GF-D8 (cell line): ENCODE measurements around the gene SMARCD3.

Source experiments
- DNase-seq: peaks from one replicate; lab custom pipeline; 2025; lab: John Stamatoyannopoulos, UW

Gene SMARCD3

DNA sequence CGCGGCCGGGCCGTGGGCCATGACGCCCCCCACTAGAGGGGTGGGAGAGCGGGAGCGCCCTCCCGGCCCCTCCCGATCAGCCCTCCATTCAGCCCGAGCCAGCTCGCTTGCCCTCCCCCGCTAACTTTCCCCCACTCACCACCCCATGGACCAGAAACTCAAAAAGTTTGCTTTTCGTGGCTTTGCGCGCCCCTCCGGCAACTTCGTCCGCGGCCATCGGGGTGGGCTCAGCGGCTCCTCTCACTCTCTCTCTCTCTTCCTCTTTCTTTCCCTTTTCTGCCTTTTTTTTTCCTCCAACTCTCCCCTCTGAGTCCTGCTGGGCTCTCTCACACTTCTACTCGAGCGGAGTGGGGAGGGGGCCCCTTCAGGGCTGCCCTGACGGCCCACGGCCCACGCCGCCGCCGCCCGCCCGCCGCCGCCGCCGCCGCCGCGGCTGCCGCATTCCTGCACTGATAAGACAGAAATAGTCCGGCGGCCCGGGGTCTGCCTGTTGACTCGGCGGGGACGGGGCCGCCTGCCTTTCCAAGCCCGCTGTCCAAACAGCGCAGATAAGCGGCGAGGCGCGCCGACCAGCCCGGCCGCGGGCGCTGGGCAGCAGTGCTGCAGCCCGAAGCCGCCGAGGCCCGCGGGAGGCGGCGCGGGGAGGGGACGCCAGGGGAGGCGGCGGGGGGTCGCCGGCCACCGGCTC, at the start of gene SMARCD3:
Gene SMARCD3, minus strand, starts transcription at position 349 of the 688 bp plus-strand sequence. Its CDS starts 132 bp downstream, at position 217.
- no peak for DNase-seq

DNA sequence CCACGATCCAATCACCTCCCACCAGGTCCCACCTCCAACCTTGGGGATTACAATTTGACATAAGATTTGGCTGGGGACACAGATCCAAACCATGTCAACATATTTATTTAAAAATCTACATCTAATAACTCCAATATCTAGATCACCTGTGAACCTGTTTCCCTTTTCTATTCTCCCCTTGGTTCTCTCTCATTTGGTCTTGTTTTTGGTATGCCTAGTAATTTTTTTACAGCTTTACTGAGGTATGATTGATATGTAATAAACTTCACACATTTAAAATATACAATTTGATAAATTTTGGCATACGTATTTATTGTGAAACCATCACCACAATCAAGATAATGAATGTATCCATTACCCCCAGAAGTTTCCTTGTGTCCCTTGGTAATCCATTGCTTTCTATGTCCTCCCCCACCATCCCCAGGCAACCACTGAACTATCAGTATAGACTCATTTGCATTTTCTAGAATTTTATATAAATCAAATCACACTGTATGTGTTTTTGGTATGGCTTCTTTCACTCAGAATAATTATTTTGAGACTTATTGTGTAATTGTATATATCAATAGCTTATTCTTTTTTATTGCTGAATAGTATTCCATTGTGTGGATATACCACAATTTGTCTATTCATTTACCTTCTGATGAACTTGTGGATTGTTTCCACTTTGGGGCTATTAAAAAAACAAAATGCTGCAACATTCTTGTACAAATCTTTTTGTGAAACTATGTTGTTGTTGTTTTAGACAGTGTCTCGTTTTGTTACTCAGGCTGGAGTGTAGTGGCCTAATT, 47.9 kb upstream of the SMARCD3 start:
- DNase-seq: no peak

- DNase-seq: no peak
Measured at GRCh38 chr7:151292850-151293249, 44.4 kb upstream of the SMARCD3 start.

DNA sequence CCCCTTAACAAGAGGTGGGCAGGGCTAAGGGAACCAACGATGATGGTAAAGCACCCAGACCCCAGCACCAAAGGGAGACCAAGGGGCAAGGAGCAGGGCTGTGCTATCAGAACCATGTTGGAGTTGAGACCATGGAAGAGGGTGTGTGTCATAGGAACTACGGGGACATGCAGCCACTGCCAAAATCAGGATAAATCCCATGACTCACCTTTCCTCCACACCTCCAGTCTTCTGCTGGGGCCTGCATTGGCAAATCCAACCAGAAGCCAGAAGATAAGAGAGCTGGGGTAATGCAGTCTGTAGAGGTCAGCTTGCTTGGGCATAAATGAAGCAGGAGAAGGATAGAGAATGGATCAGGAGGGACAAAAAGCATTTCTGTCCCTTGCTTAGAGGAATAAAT, 42.7 kb upstream of the SMARCD3 start:
- no peak for DNase-seq

GRCh38 chr7:151290355-151290760, 41.9 kb upstream of the SMARCD3 start:
- no peak for DNase-seq

- DNase-seq: no peak
Measured at GRCh38 chr7:151289891-151290290, 41.4 kb upstream of the SMARCD3 start.

GRCh38 chr7:151286148-151286547, 37.7 kb upstream of the SMARCD3 start:
- DNase-seq: no peak

- no peak for DNase-seq
Measured at GRCh38 chr7:151283302-151283701, 34.8 kb upstream of the SMARCD3 start.

GRCh38 chr7:151282111-151282510, 33.6 kb upstream of the SMARCD3 start:
- DNase-seq: no peak

- DNase-seq: no peak
Measured at GRCh38 chr7:151281686-151282085, 33.2 kb upstream of the SMARCD3 start.

DNA sequence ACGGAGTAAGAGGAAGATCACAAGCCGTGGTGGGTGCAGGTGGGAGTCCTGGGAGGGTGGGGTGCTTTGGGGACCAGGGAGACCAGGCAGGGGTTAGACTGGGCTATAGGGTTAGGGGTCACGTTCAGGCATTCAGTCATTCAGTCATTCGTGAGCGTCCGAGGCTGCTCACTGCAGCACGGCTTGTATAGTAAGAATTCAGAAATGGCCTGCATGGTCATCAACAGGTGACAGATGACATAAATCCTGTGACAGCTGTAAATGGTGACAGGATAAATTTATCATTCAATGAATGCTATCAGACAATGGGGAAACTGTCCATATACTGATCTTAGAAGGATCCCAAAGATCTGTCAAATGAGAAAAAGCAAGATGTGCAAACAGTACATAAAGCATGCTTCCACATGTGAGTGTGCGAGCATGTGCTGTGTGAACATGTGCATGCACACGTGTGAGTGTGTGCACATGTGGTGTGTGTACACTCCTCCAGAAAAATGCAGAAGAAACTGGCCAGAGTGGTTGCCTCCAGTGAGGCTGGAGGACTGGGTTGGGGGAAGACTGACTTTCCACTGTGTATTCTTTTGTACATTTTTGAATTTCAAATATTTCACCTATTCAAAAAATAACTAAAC, 32.0 kb upstream of the SMARCD3 start:
- DNase-seq: no peak

DNA sequence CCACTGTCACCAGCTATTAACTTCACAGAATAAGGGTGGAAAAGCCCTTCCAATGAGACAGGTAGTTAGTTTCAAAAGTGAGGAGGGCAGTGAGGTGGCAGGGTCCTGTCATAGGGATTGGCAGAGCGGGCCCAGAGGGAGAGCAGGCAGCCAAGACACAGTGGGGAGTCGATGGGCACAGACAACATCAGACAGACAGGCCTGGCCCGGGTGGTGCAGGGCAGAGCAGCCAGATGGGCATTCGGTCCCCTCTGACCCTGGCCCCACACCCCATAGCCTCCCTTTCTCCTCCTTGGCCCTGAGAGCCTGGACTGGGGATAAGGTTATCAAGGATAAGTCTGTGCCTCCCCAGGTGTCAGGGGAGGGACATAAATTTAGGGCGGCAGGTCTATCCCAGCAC, 31.4 kb upstream of the SMARCD3 start:
- no peak for DNase-seq

DNA sequence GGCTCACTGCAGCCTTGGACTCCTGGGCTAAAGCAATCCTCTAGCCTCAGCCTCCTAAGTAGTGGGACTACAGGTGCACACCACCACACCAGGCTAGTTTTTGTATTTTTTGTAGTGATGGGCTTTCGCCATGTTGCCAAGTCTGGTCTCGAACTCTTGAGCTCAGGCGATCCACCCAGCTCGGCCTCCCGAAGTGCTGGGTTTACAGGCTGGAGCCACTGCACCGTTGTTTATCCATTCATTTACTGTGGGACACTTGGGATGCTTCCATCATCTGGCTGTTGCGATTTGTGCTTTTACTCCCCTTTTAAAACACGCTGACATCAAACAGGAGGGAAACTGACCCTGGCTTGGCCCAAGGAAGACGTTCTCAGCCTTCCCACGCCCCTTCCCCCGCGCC, 30.5 kb upstream of the SMARCD3 start:
- no peak for DNase-seq

GRCh38 chr7:151277631-151278030, 29.1 kb upstream of the SMARCD3 start:
- DNase-seq: no peak

DNA sequence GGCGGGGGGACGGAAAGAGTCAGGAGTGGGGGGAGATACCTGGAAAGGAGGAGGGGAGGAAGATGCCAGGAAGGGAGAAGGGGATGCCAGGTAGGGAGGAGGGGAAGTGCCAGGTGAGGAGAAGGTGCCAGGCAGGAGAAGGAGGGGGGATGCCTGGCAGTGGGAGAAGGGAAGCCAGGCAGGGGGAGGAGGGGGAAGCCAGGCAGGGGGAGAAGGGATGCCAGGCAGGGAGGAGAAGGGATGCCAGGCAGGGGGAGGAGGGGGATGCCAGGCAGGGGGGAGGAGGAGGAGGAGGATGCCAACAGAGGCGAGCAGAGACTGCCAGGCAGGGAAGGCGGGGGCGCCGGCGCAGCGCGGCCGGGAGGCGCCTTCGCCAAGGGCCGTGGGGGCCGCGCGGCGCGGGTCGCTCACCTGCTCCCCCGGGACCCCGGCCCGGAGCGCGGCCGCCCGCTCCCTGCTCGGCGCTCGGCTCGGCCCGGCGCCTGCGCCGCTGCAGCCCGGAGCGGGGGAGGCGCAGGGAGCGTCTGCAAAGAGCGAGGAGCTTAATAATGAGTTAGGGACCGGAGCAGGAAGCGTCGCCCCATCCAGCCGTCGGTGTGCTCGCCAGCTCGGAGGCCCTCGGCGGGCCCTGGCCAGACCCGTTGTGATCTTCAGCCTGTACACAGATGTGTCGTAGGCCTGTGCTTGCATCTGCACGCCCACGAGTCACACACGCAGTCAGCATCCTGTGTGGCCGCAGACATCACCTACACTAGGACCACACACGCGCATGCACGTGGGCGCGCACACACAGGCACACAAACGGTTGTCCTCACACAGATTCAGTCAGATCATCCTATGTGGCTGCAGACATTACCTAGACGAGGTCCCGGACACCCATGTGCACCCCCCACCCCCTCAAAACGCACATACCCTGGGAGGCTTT, 28.4 kb upstream of the SMARCD3 start:
- no peak for DNase-seq

DNA sequence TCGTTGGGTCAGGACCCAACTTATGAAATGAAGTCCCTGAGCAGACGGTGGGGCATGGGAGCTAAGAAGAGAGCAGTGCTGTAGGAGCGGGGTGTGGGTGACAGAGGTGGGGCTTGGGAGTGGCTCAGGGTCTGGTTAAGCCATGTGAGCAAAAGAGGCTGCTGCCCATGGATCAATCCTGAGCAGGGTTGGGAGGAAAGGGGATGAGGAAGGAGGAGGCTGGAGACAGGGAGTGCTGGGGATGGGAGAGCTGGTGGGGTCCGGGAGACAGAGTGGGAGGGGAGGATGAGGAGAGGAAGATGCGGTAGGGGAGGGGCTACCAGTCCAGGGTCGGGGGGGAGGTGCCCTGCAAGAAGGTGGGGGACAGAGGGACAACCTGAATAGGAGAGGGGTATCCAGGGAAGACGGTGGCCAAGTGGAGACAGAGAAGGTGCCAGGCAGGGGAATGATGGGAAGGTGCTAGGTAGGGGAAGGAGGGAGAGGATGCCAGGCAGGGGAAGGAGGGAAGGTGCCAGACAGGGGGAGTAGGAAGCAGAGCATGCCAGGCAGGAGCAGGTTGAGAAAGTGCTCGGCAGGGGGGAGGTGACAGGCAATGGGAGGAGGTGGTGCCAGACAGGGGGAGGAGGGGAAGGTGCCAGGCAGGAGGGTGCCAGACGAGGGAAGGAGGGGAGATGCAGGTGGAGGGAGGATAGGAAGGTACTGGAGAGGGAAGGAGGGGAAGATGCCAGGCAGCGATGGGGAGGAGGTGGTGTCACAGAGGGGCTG, 27.5 kb upstream of the SMARCD3 start:
- DNase-seq: no peak

- DNase-seq: no peak
Measured at GRCh38 chr7:151274936-151275812, 26.7 kb upstream of the SMARCD3 start.

DNA sequence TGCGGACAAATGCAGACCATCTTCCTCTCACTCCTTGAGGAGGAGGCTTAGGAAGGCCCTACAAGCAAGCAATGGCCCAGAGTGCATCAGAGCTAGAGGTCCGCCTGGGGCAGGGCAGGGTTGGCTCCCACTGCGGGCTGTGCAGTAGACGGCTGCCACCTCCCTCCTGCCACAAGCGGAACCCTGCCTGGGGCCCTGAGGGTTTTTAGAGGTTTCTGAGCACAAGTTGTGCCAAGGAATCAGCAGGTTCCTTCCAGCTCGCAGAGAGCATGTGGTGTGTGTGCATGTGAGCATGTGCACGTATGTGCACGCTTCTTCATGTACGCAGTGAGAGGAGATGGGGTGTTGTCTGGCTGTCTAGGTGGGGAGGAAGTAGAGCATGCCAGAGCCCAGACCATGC, 25.9 kb upstream of the SMARCD3 start:
- no peak for DNase-seq

DNA sequence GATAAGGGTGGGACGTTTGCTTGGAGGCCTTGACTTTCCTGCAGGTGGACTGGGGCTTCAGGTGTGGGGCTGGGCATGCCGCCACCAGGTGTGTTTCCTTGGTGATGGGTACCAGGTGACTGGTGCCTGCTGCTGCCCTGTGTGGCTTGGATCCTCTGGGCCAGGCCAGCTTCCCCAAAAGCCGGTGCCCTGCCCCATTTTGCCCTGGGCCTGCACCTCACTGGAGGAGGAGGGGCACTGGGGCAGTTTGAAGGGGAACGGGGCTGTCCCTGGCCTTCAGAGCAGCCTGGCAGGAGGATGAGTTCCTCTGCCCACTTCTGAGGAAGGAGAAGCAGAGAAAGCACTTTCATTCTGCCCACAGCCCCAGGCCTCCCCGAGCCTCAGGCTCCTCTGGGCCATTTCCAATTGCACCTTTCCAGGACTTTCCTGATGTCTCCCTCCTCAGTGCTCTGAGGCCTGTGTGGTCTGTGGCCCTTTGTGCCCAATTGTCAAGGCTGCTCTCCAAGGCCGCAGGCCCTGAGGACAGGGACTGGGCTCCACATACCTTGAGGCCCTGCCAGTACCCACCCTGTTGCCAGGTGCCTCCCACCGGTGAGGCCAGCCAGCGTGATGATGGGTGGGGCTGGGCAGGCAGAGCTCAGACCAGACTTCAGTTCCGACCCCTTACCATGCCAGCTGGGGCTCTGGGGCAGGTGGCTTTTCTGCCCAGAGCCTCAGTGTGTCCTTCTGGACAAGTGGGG, 25.3 kb upstream of the SMARCD3 start:
- no peak for DNase-seq

- no peak for DNase-seq
Measured at GRCh38 chr7:151272877-151273276, 24.4 kb upstream of the SMARCD3 start.
